RWPE1 (cell line): Measurements from ENCODE around the gene FLT4.

Experiments used
- CTCF ChIA-PET: fragments of 350-600 bp; sonication (Branson Sonifier 250); formaldehyde crosslinking; extraction: SDS; loops from one replicate; lab custom pipeline; 2021; lab: Yijun Ruan, JAX
- POLR2A ChIA-PET: fragments of 400-600 bp; formaldehyde crosslinking; extraction: SDS; loops from one replicate; lab custom pipeline; 2020; ENCODE audit warnings: antibody characterized with exemption; ENCODE audit not compliant: low non-redundant PET; lab: Yijun Ruan, JAX
- DNase-seq: peaks from one replicate; pipeline ENCODE4 v3.0.0; 2012; ENCODE audit warnings: low spot score
- H3K27ac ChIP-seq: fragments of 450-650 bp; 2 replicates; pipeline ENCODE4 v1.5.1; 2017
- CTCF ChIP-seq: fragments of 450-650 bp; conservative IDR thresholded peaks from 2 replicates; pipeline ENCODE4 v1.5.1; 2017; ENCODE audit warnings: low read depth, mild to moderate bottlenecking

Gene FLT4

GRCh38 chr5:180652771-180653170 lies 3.4 kb upstream of the FLT4 start:
- ChIA-PET CTCF (no interaction called here), POLR2A (no interaction called here)
- no peak for TF ChIP-seq CTCF
- no peak for DNase-seq
- no peak overlapping the region for H3K27ac ChIP-seq

- no peak for DNase-seq
- TF ChIP-seq CTCF: no peak
- POLR2A ChIA-PET: interaction anchor here (0.7 kb wide), 1 partner anchor 22 kb away, joined by 8 read pairs; no protein-coding TSS in a partner anchor
- H3K27ac ChIP-seq: no peak overlapping the region
- CTCF ChIA-PET: no interaction called here
These were observed 2.9 kb upstream of the FLT4 start for GRCh38 chr5:180652346-180652745.

- H3K27ac ChIP-seq: no peak overlapping the region
- DNase-seq: no peak
- TF ChIP-seq CTCF: 0 out of 2 replicates have a peak, but pooled peaks have one; percentile 12
- ChIA-PET POLR2A (no interaction called here), CTCF (interaction anchor here (0.6 to 0.7 kb wide), 2 partner anchors 8 to 358 kb away, joined by 3 read pairs; no protein-coding TSS in a partner anchor)
These were observed 623 bp downstream of the FLT4 start for GRCh38 chr5:180648658-180649296.

GRCh38 chr5:180647941-180648500 lies 1.4 kb downstream of the FLT4 start:
- TF ChIP-seq CTCF: no peak
- no peak for DNase-seq
- H3K27ac ChIP-seq: no peak overlapping the region
- ChIA-PET POLR2A (no interaction called here), CTCF (interaction anchor here (0.6 to 1.1 kb wide), 3 partner anchors 8 to 357 kb away, joined by 3 read pairs; no protein-coding TSS in a partner anchor)

- no peak for TF ChIP-seq CTCF
- ChIA-PET CTCF (interaction anchor here (1.1 kb wide), 1 partner anchor 9 kb away, joined by 3 read pairs; no protein-coding TSS in a partner anchor), POLR2A (no interaction called here)
- no peak overlapping the region for H3K27ac ChIP-seq
- no peak for DNase-seq
These were observed 1.9 kb downstream of the FLT4 start for GRCh38 chr5:180647465-180647864.

GRCh38 chr5:180646963-180647305 lies 2.5 kb downstream of the FLT4 start:
- POLR2A ChIA-PET: no interaction called here
- no peak overlapping the region for H3K27ac ChIP-seq
- CTCF ChIA-PET: interaction anchor here (1.1 kb wide), 1 partner anchor 9 kb away, joined by 3 read pairs; no protein-coding TSS in a partner anchor
- TF ChIP-seq CTCF: no peak
- no peak for DNase-seq
